SK-N-SH treated with all-trans-retinoic acid at 6 μM for 48 hours (cell line): ENCODE results near the gene ADI1.

Source experiments
- ARNTL ChIP-seq: fragments of 450-650 bp; formaldehyde crosslinking; IDR thresholded peaks from 2 replicates; pipeline ENCODE4 v1.5.0; 2020; ENCODE audit warnings: low read depth, mild to moderate bottlenecking, moderate library complexity, borderline replicate concordance
- OSR1 ChIP-seq: fragments of 250-450 bp; sonication (Bioruptor Pico); IDR thresholded peaks from 2 replicates; pipeline ENCODE4 v1.8.0; 2022; ENCODE audit warnings: moderate library complexity, mild to moderate bottlenecking, inconsistent platforms
- ZC3H10 ChIP-seq: fragments of 250-450 bp; sonication (Bioruptor Pico); IDR thresholded peaks from 2 replicates; pipeline ENCODE4 v1.5.1; 2021; ENCODE audit warnings: mild to moderate bottlenecking, moderate library complexity
- ZNF70 ChIP-seq: fragments of 450-650 bp; formaldehyde crosslinking; IDR thresholded peaks from 2 replicates; pipeline ENCODE4 v1.5.0; 2020; ENCODE audit warnings: mild to moderate bottlenecking, moderate library complexity
- TF ChIP-seq, protein P1 (sequence below): fragments of 250-450 bp; sonication (Bioruptor Pico); IDR thresholded peaks from 2 replicates; pipeline ENCODE4 v1.8.0; 2021; ENCODE audit warnings: low read depth, mild to moderate bottlenecking, moderate library complexity, borderline replicate concordance

DNA sequence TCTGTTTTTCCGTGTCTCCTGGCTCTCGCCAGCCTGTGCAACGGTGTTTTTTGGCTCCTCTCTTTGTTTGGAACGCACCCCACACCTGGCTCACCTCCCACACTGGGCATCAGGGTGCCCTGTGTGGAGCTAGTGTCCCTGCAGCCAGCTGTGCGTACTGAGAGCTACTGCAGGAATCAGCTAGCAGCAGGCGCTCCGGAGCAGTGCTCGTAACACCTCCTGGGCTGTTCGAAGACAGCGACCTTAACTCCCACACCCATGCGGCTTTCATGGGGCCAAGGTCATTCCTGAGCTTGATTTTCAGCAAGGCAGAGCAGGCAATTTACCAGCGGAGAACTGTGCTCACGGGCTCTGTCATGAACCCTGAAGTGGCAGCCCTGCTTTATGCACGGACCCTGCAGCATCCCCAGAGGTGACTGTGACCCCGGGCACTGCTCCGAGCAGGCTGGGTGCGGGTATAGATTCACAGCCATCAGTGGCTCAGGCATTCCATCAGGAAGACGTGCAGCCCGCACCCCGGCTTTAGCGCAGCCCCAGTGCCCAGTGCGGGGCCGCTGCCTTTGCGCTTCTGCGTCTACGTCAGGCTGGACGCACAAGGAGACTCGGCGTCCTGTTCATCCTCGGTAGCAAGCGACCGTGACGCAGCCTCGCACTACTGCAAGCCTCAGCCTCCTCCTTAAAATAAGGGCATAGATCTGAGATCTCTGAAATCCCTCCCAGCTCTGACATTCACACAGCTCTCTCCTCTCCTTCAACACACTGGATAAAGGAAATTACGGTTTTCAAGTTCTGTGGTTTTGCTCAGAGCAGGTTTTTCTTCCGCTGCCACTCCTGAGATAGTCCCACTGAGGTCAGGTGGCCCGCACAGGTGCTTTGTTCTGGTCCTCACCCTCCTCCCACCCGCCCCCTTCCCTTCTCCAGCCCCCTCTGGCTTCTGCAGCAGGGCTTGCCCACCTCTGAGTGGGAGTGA, 58.2 kb downstream of the ADI1 start:
- TF ChIP-seq, protein P1, sequence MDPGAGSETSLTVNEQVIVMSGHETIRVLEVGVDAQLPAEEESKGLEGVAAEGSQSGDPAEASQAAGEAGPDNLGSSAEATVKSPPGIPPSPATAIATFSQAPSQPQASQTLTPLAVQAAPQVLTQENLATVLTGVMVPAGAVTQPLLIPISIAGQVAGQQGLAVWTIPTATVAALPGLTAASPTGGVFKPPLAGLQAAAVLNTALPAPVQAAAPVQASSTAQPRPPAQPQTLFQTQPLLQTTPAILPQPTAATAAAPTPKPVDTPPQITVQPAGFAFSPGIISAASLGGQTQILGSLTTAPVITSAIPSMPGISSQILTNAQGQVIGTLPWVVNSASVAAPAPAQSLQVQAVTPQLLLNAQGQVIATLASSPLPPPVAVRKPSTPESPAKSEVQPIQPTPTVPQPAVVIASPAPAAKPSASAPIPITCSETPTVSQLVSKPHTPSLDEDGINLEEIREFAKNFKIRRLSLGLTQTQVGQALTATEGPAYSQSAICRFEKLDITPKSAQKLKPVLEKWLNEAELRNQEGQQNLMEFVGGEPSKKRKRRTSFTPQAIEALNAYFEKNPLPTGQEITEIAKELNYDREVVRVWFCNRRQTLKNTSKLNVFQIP: no peak
- TF ChIP-seq ZNF70 (CRISPR knock-in tag) (no peak), OSR1 (no peak), ZC3H10 (CRISPR knock-in tag) (no peak), ARNTL (CRISPR knock-in tag) (no peak)
